ENCODE results near the gene KCNJ1. TPM values are rescaled to one million over a fixed set of nuclear protein-coding genes. Genes with fewer than 3 reads are reported as not detected.

Gene KCNJ1
- total and polyA plus RNA-seq, 10 donors, result 0.02 to 0.09 (median 0.03) TPM; not detected in 7

DNA sequence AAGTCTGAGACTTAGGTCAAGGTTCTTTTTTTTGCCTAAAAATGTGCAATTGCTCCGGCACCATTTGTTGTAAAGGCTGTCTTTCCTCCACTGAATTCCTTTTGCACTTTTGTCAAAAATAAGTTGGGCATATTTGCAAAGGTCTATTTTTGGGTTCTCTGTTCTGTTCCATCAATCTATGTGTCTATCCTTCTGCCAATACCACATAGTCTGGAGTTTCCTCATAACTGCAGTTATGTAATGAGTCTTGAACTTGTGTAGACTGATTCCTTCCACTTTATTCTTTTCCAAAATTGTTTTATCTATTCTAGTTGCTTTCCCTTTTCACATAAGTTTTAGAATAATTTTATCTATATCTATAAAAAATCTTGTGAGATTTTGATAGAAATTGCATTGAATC, 30.7 kb upstream of the KCNJ1 start:
- intact Hi-C loops (cut with DNase I; ENCODE audit: low total_unique reads), result no loop called here
- Histone ChIP-seq H3K4me3 (no peak overlapping the region), H3K27me3 (replicated peaks in 1 of 7) (peaks cover 0 to 41% (median 0%) of the 10 kb centered on the region in 7 donors), H3K9me3 (no peaks in the 10 kb centered on the region), H3K27ac (no peak overlapping the region), H3K36me3 (peaks cover 0 to 8% (median 0%) of the 10 kb centered on the region in 6 donors), H3K4me1 (peaks cover 0 to 75% (median 33%) of the 10 kb centered on the region in 6 donors)
- 56 to 83% (median 68%) methylated on average over 1 of the region's 1 CpG for WGBS, 5 donors
- TF ChIP-seq, protein P1, sequence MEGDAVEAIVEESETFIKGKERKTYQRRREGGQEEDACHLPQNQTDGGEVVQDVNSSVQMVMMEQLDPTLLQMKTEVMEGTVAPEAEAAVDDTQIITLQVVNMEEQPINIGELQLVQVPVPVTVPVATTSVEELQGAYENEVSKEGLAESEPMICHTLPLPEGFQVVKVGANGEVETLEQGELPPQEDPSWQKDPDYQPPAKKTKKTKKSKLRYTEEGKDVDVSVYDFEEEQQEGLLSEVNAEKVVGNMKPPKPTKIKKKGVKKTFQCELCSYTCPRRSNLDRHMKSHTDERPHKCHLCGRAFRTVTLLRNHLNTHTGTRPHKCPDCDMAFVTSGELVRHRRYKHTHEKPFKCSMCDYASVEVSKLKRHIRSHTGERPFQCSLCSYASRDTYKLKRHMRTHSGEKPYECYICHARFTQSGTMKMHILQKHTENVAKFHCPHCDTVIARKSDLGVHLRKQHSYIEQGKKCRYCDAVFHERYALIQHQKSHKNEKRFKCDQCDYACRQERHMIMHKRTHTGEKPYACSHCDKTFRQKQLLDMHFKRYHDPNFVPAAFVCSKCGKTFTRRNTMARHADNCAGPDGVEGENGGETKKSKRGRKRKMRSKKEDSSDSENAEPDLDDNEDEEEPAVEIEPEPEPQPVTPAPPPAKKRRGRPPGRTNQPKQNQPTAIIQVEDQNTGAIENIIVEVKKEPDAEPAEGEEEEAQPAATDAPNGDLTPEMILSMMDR (IDR thresholded peaks at IDR 0.05 in 8 of 11, conservative IDR thresholded peaks at IDR 0.05 in 3 of 11), result no peak
- TF ChIP-seq POLR2A (IDR thresholded peaks at IDR 0.05) (no peak), POLR2AphosphoS5 (IDR thresholded peaks at IDR 0.05) (no peak)
- DNase-seq, result no peak

DNA sequence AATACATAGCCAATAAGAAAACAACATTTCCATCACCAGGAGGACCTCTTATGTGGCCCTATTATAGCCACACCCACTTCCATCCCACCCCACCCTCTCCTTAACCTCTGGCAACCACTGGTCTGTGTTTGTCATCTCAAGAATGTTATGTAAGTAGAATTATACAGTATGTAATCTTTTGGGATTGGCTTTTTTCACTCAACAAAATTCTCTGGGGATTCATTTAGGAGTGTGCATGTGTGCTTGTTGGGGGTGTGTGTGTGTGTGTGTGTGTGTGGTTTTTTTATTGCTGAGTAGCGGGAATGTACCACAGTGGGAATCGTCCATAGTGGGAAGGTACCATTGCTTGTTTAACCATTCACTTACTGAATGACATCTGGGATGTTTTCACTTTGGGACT, 29.3 kb upstream of the KCNJ1 start:
- Histone ChIP-seq H3K27me3 (replicated peaks in 1 of 7) (peaks cover 0 to 44% (median 5%) of the 10 kb centered on the region in 7 donors), H3K27ac (peak overlapping the region in 5 of 8 donors; percentile 30 to 77 (median 73)), H3K9me3 (no peaks in the 10 kb centered on the region), H3K4me3 (peak overlapping the region in 1 of 8 donors; percentile 9), H3K4me1 (peaks cover 0 to 81% (median 48%) of the 10 kb centered on the region in 6 donors), H3K36me3 (no peaks in the 10 kb centered on the region)
- TF ChIP-seq POLR2A (IDR thresholded peaks at IDR 0.05) (no peak), POLR2AphosphoS5 (IDR thresholded peaks at IDR 0.05) (no peak)
- TF ChIP-seq, protein P1 (IDR thresholded peaks at IDR 0.05 in 8 of 11, conservative IDR thresholded peaks at IDR 0.05 in 3 of 11), result no peak
- intact Hi-C loops (cut with DNase I; ENCODE audit: low total_unique reads), result no loop called here
- DNase-seq, result no peak
- 33 to 60% (median 53%) methylated on average over 2 of the region's 2 CpGs for WGBS, 5 donors

DNA sequence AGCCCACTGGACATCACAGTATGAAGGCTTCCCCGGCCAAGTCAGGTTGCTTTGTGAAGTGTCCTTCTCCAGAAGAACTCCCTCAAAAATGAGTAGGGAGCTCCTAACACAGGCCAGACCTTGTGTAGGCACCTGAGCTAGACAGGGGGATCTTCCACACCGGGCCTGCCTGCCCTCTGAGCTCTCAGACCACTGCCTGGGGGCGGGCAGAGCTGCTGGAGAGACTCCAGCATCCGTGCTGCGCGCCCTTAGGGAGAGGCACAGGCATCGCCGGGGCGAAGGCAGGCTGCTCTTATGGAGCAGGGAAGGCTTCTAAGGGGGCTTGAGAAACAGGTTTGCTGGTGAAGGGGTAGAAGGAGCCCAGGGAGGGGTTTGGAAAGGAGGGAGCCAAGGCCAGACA, 28.4 kb upstream of the KCNJ1 start:
- no peaks in the 10 kb centered on the region for H3K9me3 ChIP-seq
- H3K27ac ChIP-seq, result peak overlapping the region in 7 of 8 donors; percentile 30 to 77 (median 62)
- DNase-seq, result no peak
- H3K27me3 ChIP-seq (replicated peaks in 1 of 7), result peaks cover 0 to 52% (median 11%) of the 10 kb centered on the region in 7 donors
- H3K4me1 ChIP-seq, result peaks cover under 1 to 87% (median 54%) of the 10 kb centered on the region in 6 donors
- TF ChIP-seq, protein P1 (IDR thresholded peaks at IDR 0.05 in 8 of 11, conservative IDR thresholded peaks at IDR 0.05 in 3 of 11), result no peak
- peak in 1 of 3 donors; percentile 25 for TF ChIP-seq POLR2AphosphoS5 (IDR thresholded peaks at IDR 0.05)
- TF ChIP-seq POLR2A (IDR thresholded peaks at IDR 0.05), result no peak
- H3K36me3 ChIP-seq, result no peaks in the 10 kb centered on the region
- WGBS, 5 donors, result 72 to 81% (median 80%) methylated on average over 8 to 9 of the region's 9 CpGs
- intact Hi-C loops (cut with DNase I; ENCODE audit: low total_unique reads), result no loop called here
- H3K4me3 ChIP-seq, result no peak overlapping the region

DNA sequence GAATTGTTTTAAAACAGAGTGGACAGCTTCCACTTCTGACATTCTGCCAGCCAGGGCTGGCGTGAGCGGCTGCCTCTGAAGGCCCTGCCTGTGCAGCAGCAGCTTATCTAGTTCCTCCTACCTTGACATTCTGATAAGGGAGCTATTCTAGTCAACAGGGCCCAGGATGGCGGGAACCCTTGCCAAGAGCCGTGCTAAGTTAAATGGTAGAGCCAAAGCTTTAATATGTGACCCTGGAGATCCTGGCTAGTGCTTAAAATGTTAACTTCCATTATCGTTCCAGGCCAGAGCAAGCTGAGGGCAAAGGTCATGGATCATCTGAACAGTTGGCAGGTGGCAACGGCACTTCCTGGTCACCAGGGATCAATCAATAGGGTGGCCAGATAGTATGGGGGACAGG, 27.6 kb upstream of the KCNJ1 start:
- Histone ChIP-seq H3K4me3 (no peak overlapping the region), H3K27me3 (replicated peaks in 1 of 7) (peaks cover 0 to 60% (median 15%) of the 10 kb centered on the region in 7 donors)
- 60 to 75% (median 66%) methylated on average over 6 of the region's 6 CpGs for WGBS, 5 donors

More for the DNA sequence above, 27.6 kb upstream of the KCNJ1 start:
- Histone ChIP-seq H3K4me1 (peaks cover 3 to 91% (median 59%) of the 10 kb centered on the region in 6 donors), H3K27ac (peak overlapping the region in 6 of 8 donors; percentile 32 to 77 (median 68)), H3K9me3 (no peaks in the 10 kb centered on the region), H3K36me3 (no peaks in the 10 kb centered on the region)
- no peak for DNase-seq
- intact Hi-C loops (cut with DNase I; ENCODE audit: low total_unique reads), result no loop called here
- TF ChIP-seq, protein P1 (IDR thresholded peaks at IDR 0.05 in 8 of 11, conservative IDR thresholded peaks at IDR 0.05 in 3 of 11), result no peak
- peak in 2 of 3 donors; percentile 73 to 75 for TF ChIP-seq POLR2AphosphoS5 (IDR thresholded peaks at IDR 0.05)
